Hepatocyte (in vitro differentiated cells): Measurements from ENCODE around the gene FAM210B. TPM values are rescaled to one million over a fixed set of nuclear protein-coding genes. Genes with fewer than 3 reads are reported as not detected.
A peak's percentile ranks its signal among the peaks of the same experiment; 100 is the strongest.
"Not testable (repeated sequence)": the region's sequence is repeated elsewhere in the genome, so short reads cannot be mapped to it uniquely, and the experiment has no call there.

Experiments used
- DNase-seq: peaks from one replicate; pipeline ENCODE4 v3.0.0-alpha.2; 2016; ENCODE audit warnings: low spot score
- H2AFZ ChIP-seq: fragments of 200-600 bp; sonication (generic); 2 replicates; pipeline ENCODE4 v1.6.0; 2016; ENCODE audit warnings: antibody characterized with exemption, mild to moderate bottlenecking
- H3K27ac ChIP-seq: fragments of 200-600 bp; sonication (generic); 2 replicates; pipeline ENCODE4 v1.5.1; 2016; ENCODE audit warnings: mild to moderate bottlenecking
- H3K27me3 ChIP-seq: fragments of 200-600 bp; sonication (generic); 2 replicates; pipeline ENCODE4 v1.6.1; 2016
- H3K36me3 ChIP-seq: fragments of 200-600 bp; sonication (generic); replicated peaks from 2 replicates; pipeline ENCODE4 v1.5.1; 2016; ENCODE audit warnings: low read depth; ENCODE audit not compliant: insufficient read depth
- H3K4me1 ChIP-seq: fragments of 200-600 bp; sonication (generic); 2 replicates; pipeline ENCODE4 v1.5.1; 2016; ENCODE audit warnings: mild to moderate bottlenecking, moderate library complexity; ENCODE audit not compliant: insufficient read depth
- H3K4me2 ChIP-seq: fragments of 200-600 bp; sonication (generic); 2 replicates; pipeline ENCODE4 v1.6.0; 2016
- H3K4me3 ChIP-seq: fragments of 200-600 bp; sonication (generic); 2 replicates; pipeline ENCODE4 v1.5.1; 2016; ENCODE audit warnings: mild to moderate bottlenecking
- H3K79me2 ChIP-seq: fragments of 200-600 bp; sonication (generic); 2 replicates; pipeline ENCODE4 v1.6.0; 2017; ENCODE audit warnings: mild to moderate bottlenecking
- H3K9me2 ChIP-seq: fragments of 200-600 bp; sonication (generic); replicated peaks from 2 replicates; pipeline ENCODE4 v1.6.0; 2017; ENCODE audit warnings: mild to moderate bottlenecking; ENCODE audit not compliant: insufficient read depth
- H3K9me3 ChIP-seq: fragments of 200-600 bp; sonication (generic); 2 replicates; pipeline ENCODE4 v1.5.1; 2016; ENCODE audit warnings: low read depth, mild to moderate bottlenecking
- H4K20me1 ChIP-seq: fragments of 200-600 bp; sonication (generic); 2 replicates; pipeline ENCODE4 v1.6.0; 2016; ENCODE audit warnings: mild to moderate bottlenecking; ENCODE audit not compliant: insufficient read depth, poor library complexity, severe bottlenecking
- EZH2 ChIP-seq: fragments of 200-600 bp; sonication (generic); IDR thresholded peaks from 2 replicates; pipeline ENCODE4 v1.6.1; 2016; ENCODE audit warnings: antibody characterized with exemption, mild to moderate bottlenecking, borderline replicate concordance
- EZH2phosphoT487 ChIP-seq: fragments of 200-600 bp; sonication (generic); IDR thresholded peaks from one replicate; pipeline ENCODE4 v1.6.1; 2018; ENCODE audit warnings: antibody characterized with exemption, mild to moderate bottlenecking, low read depth, moderate library complexity; ENCODE audit not compliant: unreplicated experiment, severe bottlenecking
- WGBS: methylation state at CpG from one replicate; pipeline ENCODE4 v1.1.6; 2016; ENCODE audit warnings: low lambda C conversion rate; ENCODE audit errors: missing lambda C conversion rate; 5-methylcytosine and 5-hydroxymethylcytosine counted together
- polyA plus RNA-seq: library from polyadenylated mRNA; unstranded; fragments of >200 nt; fragmentation: Nextera tagmentation; extraction: Ambion mirVana; gene quantifications from 2 replicates; pipeline ENCODE4 v1.2.1, GENCODE V29; 2016
- total RNA-seq: library from RNA; depleted of rRNA; stranded (reverse); fragments of >200 nt; gene quantifications from 2 replicates; pipeline ENCODE4 v1.2.3, GENCODE V29; 2014
- TF ChIP-seq, protein P1 (sequence below): fragments of 200-600 bp; sonication (generic); IDR thresholded peaks from 2 replicates; pipeline ENCODE4 v1.5.1; 2016; ENCODE audit warnings: antibody characterized with exemption, mild to moderate bottlenecking; ENCODE audit not compliant: poor library complexity

FAM210B gene
- total and polyA plus RNA-seq, 2 experiments from 2014 or later = 57.0 to 62.7 TPM

DNA sequence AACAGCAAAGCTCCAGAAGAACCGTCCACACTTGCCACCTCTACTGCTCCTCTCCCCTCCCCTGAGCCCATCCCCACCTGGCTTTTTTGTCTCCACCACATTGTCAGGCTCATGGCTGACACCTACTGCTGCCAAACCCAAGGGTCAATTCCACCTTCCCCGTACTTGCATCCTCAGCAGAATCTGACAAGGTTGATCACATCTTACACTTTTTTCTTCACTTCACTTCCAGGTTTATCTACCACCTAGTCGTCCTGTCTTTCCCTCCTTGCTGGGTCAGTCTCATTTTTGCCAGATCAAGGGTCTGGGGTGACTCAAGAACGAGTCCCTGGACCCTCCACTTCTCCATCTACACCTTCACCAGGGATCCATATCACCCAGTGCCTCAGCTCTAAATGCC lies 30.1 kb downstream of the FAM210B start:
- no peaks in the 10 kb centered on the region for H3K9me3 ChIP-seq

DNA sequence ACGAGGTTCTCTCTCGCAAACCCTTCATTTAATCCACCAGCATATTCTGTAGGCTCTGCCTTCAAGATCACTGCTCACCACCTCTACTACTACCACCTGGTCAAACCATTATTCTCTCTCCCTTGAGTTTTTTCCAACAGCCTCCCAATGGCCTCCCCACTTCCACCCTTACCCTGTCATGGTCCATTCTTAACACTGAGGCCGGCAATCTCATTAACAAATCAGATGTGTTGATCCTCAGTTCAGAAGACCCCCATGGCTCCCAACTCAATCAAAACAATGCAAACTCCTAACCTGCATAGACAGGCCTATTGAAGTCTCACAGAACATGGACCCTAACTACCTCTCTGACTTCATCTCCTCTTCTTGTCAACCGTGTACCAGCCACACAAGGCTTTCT lies 31.0 kb downstream of the FAM210B start:
- Histone ChIP-seq H3K27me3 (no peaks in the 10 kb centered on the region), H3K9me2 (no peaks in the 10 kb centered on the region), H3K9me3 (no peaks in the 10 kb centered on the region), H3K4me1 (peaks cover 10% of the 10 kb centered on the region), H3K4me3 (no peak overlapping the region), H3K4me2 (no peak overlapping the region), H3K79me2 (peaks cover 73% of the 10 kb centered on the region), H2AFZ (no peak overlapping the region), H3K27ac (no peak overlapping the region), H4K20me1 (no peaks in the 10 kb centered on the region), H3K36me3 (no peaks in the 10 kb centered on the region)
- no peak for DNase-seq
- WGBS = 92% methylated on average over 4 of the region's 4 CpGs
- TF ChIP-seq EZH2 (no peak), EZH2phosphoT487 (no peak)
- TF ChIP-seq, protein P1, sequence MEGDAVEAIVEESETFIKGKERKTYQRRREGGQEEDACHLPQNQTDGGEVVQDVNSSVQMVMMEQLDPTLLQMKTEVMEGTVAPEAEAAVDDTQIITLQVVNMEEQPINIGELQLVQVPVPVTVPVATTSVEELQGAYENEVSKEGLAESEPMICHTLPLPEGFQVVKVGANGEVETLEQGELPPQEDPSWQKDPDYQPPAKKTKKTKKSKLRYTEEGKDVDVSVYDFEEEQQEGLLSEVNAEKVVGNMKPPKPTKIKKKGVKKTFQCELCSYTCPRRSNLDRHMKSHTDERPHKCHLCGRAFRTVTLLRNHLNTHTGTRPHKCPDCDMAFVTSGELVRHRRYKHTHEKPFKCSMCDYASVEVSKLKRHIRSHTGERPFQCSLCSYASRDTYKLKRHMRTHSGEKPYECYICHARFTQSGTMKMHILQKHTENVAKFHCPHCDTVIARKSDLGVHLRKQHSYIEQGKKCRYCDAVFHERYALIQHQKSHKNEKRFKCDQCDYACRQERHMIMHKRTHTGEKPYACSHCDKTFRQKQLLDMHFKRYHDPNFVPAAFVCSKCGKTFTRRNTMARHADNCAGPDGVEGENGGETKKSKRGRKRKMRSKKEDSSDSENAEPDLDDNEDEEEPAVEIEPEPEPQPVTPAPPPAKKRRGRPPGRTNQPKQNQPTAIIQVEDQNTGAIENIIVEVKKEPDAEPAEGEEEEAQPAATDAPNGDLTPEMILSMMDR = no peak

More for the DNA sequence above, 30.1 kb downstream of the FAM210B start:
- Histone ChIP-seq H3K27ac (no peak overlapping the region), H3K9me2 (no peaks in the 10 kb centered on the region), H3K4me3 (no peak overlapping the region), H4K20me1 (no peaks in the 10 kb centered on the region), H2AFZ (no peak overlapping the region), H3K36me3 (no peaks in the 10 kb centered on the region), H3K4me1 (peaks cover 6% of the 10 kb centered on the region), H3K4me2 (no peak overlapping the region), H3K27me3 (no peaks in the 10 kb centered on the region), H3K79me2 (peaks cover 63% of the 10 kb centered on the region)
- WGBS = 97% methylated on average over 4 of the region's 4 CpGs
- TF ChIP-seq, protein P1 = no peak
- TF ChIP-seq EZH2 (no peak), EZH2phosphoT487 (no peak)
- DNase-seq = no peak

DNA sequence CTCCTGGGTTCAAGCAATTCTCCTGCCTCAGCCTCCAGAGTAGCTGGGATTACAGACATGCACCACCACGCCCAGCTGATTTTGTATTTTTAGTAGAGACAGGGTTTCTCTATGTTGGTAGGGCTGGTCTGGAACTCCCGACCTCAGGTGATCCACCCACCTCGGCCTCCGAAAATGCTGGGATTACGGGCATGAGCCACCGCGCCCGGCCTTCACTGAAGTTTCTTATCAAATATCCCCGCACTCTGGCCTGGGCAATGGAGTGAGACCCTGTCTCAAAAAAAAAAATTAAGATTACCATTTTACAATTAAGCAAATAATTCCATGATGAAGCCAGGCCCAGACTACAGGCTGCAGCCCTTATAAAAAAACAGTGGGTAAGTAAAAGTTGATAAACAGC lies 31.6 kb downstream of the FAM210B start:
- not testable (repeated sequence) for H3K27ac ChIP-seq, H3K9me2 ChIP-seq, H3K27me3 ChIP-seq, H2AFZ ChIP-seq, DNase-seq, H3K4me1 ChIP-seq, H3K9me3 ChIP-seq, H4K20me1 ChIP-seq, H3K4me3 ChIP-seq, H3K36me3 ChIP-seq
- H3K4me2 ChIP-seq = peak overlapping the region; percentile 78
- peaks cover 76% of the 10 kb centered on the region for H3K79me2 ChIP-seq
- 100% methylated on average over 9 of the region's 9 CpGs for WGBS

DNA sequence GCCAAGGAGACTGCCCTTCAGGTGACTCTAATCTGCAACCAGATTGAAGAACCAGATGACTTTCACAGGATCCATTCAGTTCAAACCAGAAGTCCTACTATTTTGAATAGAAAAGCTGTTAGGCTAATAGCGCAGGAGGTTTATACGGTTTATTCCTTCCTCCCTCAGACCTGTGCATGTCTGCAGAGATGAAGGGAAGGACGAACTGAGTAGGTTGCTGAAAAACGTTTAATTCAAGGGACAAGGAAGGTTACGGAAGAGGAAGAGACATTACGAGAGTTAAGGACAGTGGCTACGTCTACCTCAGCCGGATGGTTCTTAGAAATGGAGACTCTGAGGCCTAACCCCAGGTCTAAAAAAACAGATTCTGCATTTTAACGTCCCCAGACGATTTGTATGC lies 32.3 kb downstream of the FAM210B start:
- DNase-seq = no peak
- Histone ChIP-seq H3K9me2 (no peaks in the 10 kb centered on the region), H3K27ac (peak overlapping the region; percentile 45), H3K4me1 (peaks cover 10% of the 10 kb centered on the region), H3K36me3 (no peaks in the 10 kb centered on the region), H3K27me3 (no peaks in the 10 kb centered on the region), H3K4me3 (peak overlapping the region; percentile 18), H2AFZ (peak overlapping the region; percentile 43), H3K4me2 (peak overlapping the region; percentile 78), H3K79me2 (peaks cover 74% of the 10 kb centered on the region), H3K9me3 (no peaks in the 10 kb centered on the region), H4K20me1 (no peaks in the 10 kb centered on the region)
- WGBS = 22% methylated on average over 10 of the region's 10 CpGs
- TF ChIP-seq, protein P1 = no peak
